GM13976 (cell line): Measurements from ENCODE around the gene CCDC127.

Source experiments
- DNase-seq: peaks from one replicate; pipeline ENCODE4 v3.0.0; 2012; ENCODE audit warnings: low spot score
- CTCF ChIP-seq: IDR thresholded peaks from 2 replicates; pipeline ENCODE4 v1.5.1; 2012; ENCODE audit warnings: borderline replicate concordance, mild to moderate bottlenecking; ENCODE audit not compliant: insufficient read depth; ENCODE audit errors: extremely low read depth, missing control alignments, control extremely low read depth
- in situ Hi-C: fragments of 300-500 bp; cut with MboI; formaldehyde crosslinking; loops from one replicate; pipeline ENCODE4 v1.12.0; 2022; ENCODE audit warnings: low sequenced_read_pairs, mixed read lengths, inconsistent platforms; ENCODE audit not compliant: unreplicated experiment

CCDC127 gene

GRCh38 chr5:184471-184870, 33.5 kb downstream of the CCDC127 start:
- in situ Hi-C loops = no loop called here
- TF ChIP-seq CTCF = no peak
- DNase-seq = no peak

GRCh38 chr5:182126-182525, 35.8 kb downstream of the CCDC127 start:
- DNase-seq = no peak
- in situ Hi-C loops = no loop called here
- TF ChIP-seq CTCF = no peak

DNA sequence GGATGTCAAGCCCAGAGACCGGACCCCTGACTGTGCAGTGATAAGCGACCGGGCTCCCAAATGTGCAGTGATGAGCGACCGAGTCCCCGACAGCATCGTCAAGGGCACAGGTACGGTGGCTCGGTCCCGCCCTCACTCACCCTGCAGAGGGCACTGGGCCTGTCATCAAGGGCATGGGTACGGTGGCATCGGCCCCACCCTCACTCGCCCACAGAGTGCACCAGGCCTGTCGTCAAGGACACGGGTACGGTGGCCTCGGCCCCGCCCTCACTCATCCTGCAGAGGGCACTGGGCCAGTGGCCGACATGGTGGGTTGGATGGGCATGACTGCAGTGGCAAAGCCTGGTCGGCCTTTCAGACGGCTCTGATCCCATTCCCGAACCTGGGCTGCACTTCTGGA, 36.4 kb downstream of the CCDC127 start:
- DNase-seq = no peak
- TF ChIP-seq CTCF = no peak
- in situ Hi-C loops = no loop called here

- DNase-seq = no peak
- no peak for TF ChIP-seq CTCF
- in situ Hi-C loops = no loop called here
Measured at GRCh38 chr5:181160-181559, 36.8 kb downstream of the CCDC127 start.

GRCh38 chr5:180286-180918, 37.6 kb downstream of the CCDC127 start:
- no peak for DNase-seq
- in situ Hi-C loops = no loop called here
- TF ChIP-seq CTCF = no peak

- TF ChIP-seq CTCF = no peak
- in situ Hi-C loops = no loop called here
- no peak for DNase-seq
Measured at GRCh38 chr5:179401-179800, 38.6 kb downstream of the CCDC127 start.
